ENCODE results near the gene UBL3.

DNA sequence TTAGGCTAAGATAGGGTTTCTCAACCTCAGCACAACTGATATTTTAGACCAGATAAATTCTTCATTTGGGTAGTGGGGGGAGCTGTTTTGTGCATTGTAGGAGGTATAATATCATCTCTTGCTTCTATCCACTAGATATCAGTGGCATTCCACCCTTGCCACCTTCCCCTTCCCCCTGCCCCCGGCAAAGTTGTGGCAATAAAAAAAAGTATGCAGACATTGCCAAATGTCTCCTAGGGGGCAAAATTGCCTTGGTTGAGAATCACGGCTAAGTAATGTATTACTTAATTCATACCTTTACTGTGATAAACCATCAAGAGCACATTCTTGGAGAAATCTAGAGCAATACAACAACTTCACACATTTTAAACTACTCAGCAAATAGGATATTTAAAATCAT, 51.4 kb downstream of the UBL3 start:
- TF ChIP-seq POLR2AphosphoS5 (IDR thresholded peaks at IDR 0.05; ENCODE audit: low read depth, low read length), result no peak
- TF ChIP-seq POLR2A (IDR thresholded peaks at IDR 0.05; ENCODE audit: low read depth, low read length), result no peak
- TF ChIP-seq PAX5 (IDR thresholded peaks at IDR 0.05; ENCODE audit: insufficient read depth, low read length, severe bottlenecking), result no peak
- TF ChIP-seq TAF1 (IDR thresholded peaks at IDR 0.05; ENCODE audit: low read depth, low read length), result no peak
- no peak for TF ChIP-seq POU2F2 (IDR thresholded peaks at IDR 0.05; ENCODE audit: low read depth, low read length)
- TF ChIP-seq SPI1 (IDR thresholded peaks at IDR 0.05; ENCODE audit: low read depth, low read length), result no peak

Data from GM12891 (cell line).